ENCODE results near the gene IGF1R. TPM values are rescaled to one million over a fixed set of nuclear protein-coding genes. Genes with fewer than 3 reads are reported as not detected.

IGF1R gene
- total RNA-seq, 1 experiment from 2014 or later: 16.3 TPM

DNA sequence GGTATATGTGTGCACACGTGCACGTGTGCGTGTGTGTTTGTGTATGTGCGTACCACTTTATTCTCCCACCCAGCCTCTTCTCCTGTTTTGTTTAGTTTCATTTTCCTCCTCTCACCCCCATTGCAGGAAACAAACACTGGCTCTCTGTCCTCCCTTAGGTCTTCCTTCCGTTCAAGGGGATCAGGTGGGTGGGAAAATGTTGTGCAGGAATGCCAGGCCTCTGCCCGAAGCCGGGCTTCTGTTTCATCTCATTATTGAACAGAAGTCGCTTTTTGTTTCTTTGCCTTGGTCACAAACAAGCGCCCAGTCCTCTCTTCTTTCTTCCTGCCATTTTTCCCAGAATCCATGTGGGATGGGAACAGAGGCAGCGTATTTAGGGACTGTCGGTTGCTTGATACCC, 69.6 kb downstream of the IGF1R start:
- no peaks in the 10 kb centered on the region for H4K20me1 ChIP-seq (ENCODE audit: insufficient read depth)
- H3K9me2 ChIP-seq (ENCODE audit: insufficient read depth): no peaks in the 10 kb centered on the region
- H3K79me2 ChIP-seq (ENCODE audit: insufficient read depth, low read length): no peaks in the 10 kb centered on the region
- no peaks in the 10 kb centered on the region for H3K4me1 ChIP-seq (ENCODE audit: control insufficient read depth in 1 of 2, insufficient read depth in 2 of 2, low read length in 2 of 2)
- no TSS peak for BruUV-seq (replicated peaks)
- no peaks in the 10 kb centered on the region for H3K27me3 ChIP-seq (ENCODE audit: insufficient read depth, low read length)
- intact Hi-C loops (cut with micrococcal nuclease): no loop called here
- ChIA-PET CTCF (no interaction called here), RAD21 (ENCODE audit: low non-redundant PET in 1 of 2, low total read pairs in 2 of 2, uncharacterized antibody in 2 of 2, unreplicated experiment in 2 of 2) (no interaction called here), POLR2A (no interaction called here)
- TF ChIP-seq EZH2 (IDR thresholded peaks at IDR 0.05): no peak
- no peak for TF ChIP-seq TCF7L2 (IDR thresholded peaks at IDR 0.05; ENCODE audit: borderline replicate concordance, extremely low read depth, insufficient read depth, insufficient read length)
- TF ChIP-seq SIN3A (IDR thresholded peaks at IDR 0.05; ENCODE audit: low read depth): no peak
- H3K4me3 ChIP-seq (replicated peaks in 1 of 2; ENCODE audit: low read depth in 1 of 2, low read length in 2 of 2): no peak overlapping the region
- ATAC-seq (no peak), DNase-seq (ENCODE audit: low read depth, low spot score) (no peak)
- no peaks in the 10 kb centered on the region for H3K36me3 ChIP-seq (ENCODE audit: control insufficient read depth in 1 of 2, insufficient read depth in 2 of 2, low read length in 2 of 2)
- no peak overlapping the region for H3K27ac ChIP-seq (ENCODE audit: low read depth, low read length)
- H3K9ac ChIP-seq (ENCODE audit: low read length): no peak overlapping the region
- H3K4me2 ChIP-seq (ENCODE audit: low read length): no peak overlapping the region
- no peak overlapping the region for H2AFZ ChIP-seq (ENCODE audit: low read depth, low read length, poor library complexity, severe bottlenecking)
- no peaks in the 10 kb centered on the region for H3K9me3 ChIP-seq (ENCODE audit: control insufficient read depth in 1 of 2, insufficient read depth in 1 of 2, low read depth in 1 of 2, low read length in 2 of 2)

DNA sequence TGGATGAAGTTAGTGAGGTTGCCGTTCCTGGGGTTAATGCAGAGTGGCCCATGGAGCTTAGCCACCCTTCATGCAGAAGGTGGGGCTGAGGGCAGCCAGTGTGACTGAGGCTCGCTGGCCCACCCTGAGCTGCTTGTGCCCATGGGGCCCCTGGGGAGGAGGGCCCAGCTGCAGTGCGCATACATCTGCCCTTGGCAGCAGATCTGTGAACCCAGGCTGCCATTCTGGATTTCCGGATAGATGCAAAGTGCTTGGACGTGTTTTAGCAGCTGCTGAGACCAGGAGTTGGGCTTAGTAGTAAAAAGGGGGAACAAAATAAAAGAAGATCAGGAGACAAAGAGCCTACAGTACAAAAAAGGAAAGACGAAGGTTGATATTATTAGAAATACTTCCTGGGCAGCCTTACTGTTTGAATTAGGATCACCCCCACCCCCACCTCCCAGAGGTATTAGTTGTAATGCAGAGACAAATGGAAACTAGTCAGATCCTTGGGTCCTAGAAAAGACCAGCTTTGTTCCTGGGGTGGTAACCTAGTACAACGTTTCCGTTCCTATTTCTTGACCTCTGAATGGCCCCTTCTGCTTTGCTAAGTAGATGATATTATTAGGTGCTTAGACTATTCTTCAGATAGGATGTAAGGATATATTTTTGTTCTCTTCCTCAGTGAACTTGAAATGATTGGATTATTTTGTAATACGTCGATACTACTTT, 70.2 kb downstream of the IGF1R start:
- Histone ChIP-seq H3K27ac (ENCODE audit: low read depth, low read length) (no peak overlapping the region), H3K36me3 (ENCODE audit: control insufficient read depth in 1 of 2, insufficient read depth in 2 of 2, low read length in 2 of 2) (no peaks in the 10 kb centered on the region), H2AFZ (ENCODE audit: low read depth, low read length, poor library complexity, severe bottlenecking) (no peak overlapping the region), H3K27me3 (ENCODE audit: insufficient read depth, low read length) (no peaks in the 10 kb centered on the region), H3K9me2 (ENCODE audit: insufficient read depth) (no peaks in the 10 kb centered on the region), H3K4me3 (replicated peaks in 1 of 2; ENCODE audit: low read depth in 1 of 2, low read length in 2 of 2) (no peak overlapping the region), H3K79me2 (ENCODE audit: insufficient read depth, low read length) (no peaks in the 10 kb centered on the region), H3K9me3 (ENCODE audit: control insufficient read depth in 1 of 2, insufficient read depth in 1 of 2, low read depth in 1 of 2, low read length in 2 of 2) (no peaks in the 10 kb centered on the region), H3K4me2 (ENCODE audit: low read length) (no peak overlapping the region), H3K9ac (ENCODE audit: low read length) (no peak overlapping the region), H3K4me1 (ENCODE audit: control insufficient read depth in 1 of 2, insufficient read depth in 2 of 2, low read length in 2 of 2) (no peaks in the 10 kb centered on the region), H4K20me1 (ENCODE audit: insufficient read depth) (no peaks in the 10 kb centered on the region)
- TF ChIP-seq EZH2phosphoT487 (IDR thresholded peaks at IDR 0.05; ENCODE audit: borderline replicate concordance) (no peak), EGR1 (IDR thresholded peaks at IDR 0.05; ENCODE audit: low read depth) (no peak), ELF1 (IDR thresholded peaks at IDR 0.05; ENCODE audit: borderline replicate concordance, low read depth) (no peak), ATF3 (IDR thresholded peaks at IDR 0.05) (no peak), ZNF274 (IDR thresholded peaks at IDR 0.05; ENCODE audit: low read depth, low read length) (no peak), TCF7L2 (IDR thresholded peaks at IDR 0.05; ENCODE audit: borderline replicate concordance, extremely low read depth, insufficient read depth, insufficient read length) (no peak), EZH2 (IDR thresholded peaks at IDR 0.05) (no peak), YY1 (IDR thresholded peaks at IDR 0.05; ENCODE audit: extremely low read depth, insufficient replicate concordance, low read depth, low read length) (no peak), CBX3 (IDR thresholded peaks at IDR 0.05; ENCODE audit: low read depth) (no peak), CTCF (IDR thresholded peaks at IDR 0.05 in 2 of 3, conservative IDR thresholded peaks at IDR 0.05 in 1 of 3; ENCODE audit: borderline replicate concordance in 1 of 3, insufficient read depth in 1 of 3, low read depth in 2 of 3, low read length in 2 of 3) (no peak), SP1 (IDR thresholded peaks at IDR 0.05; ENCODE audit: low read depth) (no peak), SIN3A (IDR thresholded peaks at IDR 0.05; ENCODE audit: low read depth) (no peak)
- TF ChIP-seq, protein P1, sequence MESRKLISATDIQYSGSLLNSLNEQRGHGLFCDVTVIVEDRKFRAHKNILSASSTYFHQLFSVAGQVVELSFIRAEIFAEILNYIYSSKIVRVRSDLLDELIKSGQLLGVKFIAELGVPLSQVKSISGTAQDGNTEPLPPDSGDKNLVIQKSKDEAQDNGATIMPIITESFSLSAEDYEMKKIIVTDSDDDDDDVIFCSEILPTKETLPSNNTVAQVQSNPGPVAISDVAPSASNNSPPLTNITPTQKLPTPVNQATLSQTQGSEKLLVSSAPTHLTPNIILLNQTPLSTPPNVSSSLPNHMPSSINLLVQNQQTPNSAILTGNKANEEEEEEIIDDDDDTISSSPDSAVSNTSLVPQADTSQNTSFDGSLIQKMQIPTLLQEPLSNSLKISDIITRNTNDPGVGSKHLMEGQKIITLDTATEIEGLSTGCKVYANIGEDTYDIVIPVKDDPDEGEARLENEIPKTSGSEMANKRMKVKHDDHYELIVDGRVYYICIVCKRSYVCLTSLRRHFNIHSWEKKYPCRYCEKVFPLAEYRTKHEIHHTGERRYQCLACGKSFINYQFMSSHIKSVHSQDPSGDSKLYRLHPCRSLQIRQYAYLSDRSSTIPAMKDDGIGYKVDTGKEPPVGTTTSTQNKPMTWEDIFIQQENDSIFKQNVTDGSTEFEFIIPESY (IDR thresholded peaks at IDR 0.05; ENCODE audit: extremely low read depth, insufficient replicate concordance, low read length): no peak
- no peak for DNase-seq (ENCODE audit: low read depth, low spot score)
- BruUV-seq (replicated peaks): no TSS peak
- ChIA-PET RAD21 (ENCODE audit: low non-redundant PET in 1 of 2, low total read pairs in 2 of 2, uncharacterized antibody in 2 of 2, unreplicated experiment in 2 of 2) (no interaction called here), CTCF (no interaction called here), POLR2A (no interaction called here)
- no peak for ATAC-seq
- intact Hi-C loops (cut with micrococcal nuclease): no loop called here
